Ecto neural progenitor cell (in vitro differentiated cells): ENCODE measurements around the gene RNF44.

Experiments used
- DNase-seq: peaks from one replicate; pipeline ENCODE4 v3.0.0-alpha.2; 2018; ENCODE audit warnings: low spot score

Gene RNF44

DNA sequence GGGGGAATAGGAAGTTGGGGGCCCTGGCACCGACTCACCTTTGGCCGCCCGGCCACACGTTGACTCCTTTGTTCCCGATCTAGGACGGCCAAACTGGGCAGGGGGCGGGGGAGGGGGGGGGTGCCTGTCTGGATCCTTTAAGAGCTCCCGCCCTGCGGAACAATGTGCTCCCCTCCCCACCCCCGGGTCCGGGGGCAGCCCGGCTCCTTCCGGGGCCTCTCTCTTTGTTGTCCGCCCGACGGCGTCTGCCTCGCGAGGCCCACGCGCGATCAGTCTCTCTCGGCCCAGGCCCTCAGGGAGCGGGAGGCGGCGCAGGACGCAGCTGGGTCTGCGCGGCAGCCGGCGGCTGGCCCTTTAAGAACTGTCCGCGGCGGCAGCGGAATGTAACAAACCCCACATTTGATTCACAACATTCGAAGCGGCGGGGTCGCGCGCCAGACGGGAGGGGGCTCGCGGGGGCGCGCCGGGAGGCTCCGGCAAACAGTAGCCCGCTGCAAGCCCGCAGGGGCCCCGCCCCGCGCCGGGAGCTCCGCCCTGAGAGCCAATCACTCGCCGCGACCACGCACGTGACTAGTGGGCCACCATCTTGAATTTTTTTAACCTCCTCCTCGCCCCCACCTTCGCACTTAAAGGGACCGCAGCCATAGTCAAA lies at the start of gene RNF44:
RNF44 (minus strand) TSS at position 501 of the 652 bp plus-strand sequence. CDS start 4,930 bp downstream, outside the sequence.
- DNase-seq: peak; percentile 99

DNA sequence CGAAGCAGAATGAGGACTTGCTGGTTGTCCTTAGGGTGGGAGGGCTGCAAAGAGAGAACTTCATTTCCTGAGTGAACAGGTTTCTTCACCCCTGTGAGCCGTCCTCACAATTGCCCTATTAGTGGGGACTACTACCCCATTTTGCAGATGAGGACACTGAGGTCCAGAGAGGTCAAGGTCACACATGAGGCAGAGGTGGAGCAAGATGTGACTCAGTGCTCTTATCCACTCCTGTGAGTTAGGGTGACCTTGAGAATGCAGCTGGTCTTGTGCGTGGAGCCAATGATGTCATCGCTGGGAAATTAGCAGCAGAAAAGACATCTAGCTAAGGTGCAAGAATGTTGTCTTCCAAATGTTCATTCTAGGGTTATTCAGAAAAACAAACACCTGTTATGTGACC lies 45.9 kb upstream of the RNF44 start:
- DNase-seq: no peak

DNA sequence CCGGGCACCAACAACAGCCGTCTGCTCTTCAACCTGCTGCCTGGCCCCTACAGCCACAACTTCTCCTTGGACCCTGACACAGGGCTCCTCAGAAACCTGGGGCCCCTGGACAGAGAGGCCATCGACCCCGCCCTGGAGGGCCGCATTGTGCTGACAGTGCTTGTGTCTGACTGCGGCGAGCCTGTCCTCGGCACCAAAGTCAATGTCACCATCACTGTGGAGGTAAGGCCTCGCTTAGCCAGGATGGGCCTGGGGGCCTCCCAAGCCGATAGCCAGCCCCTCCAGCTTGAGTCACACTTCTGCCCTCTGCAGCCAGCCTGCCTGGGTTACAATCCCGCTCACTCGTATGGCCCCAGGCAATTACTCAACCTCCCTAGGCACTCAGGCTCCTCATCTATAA lies 44.2 kb upstream of the RNF44 start:
- no peak for DNase-seq

DNA sequence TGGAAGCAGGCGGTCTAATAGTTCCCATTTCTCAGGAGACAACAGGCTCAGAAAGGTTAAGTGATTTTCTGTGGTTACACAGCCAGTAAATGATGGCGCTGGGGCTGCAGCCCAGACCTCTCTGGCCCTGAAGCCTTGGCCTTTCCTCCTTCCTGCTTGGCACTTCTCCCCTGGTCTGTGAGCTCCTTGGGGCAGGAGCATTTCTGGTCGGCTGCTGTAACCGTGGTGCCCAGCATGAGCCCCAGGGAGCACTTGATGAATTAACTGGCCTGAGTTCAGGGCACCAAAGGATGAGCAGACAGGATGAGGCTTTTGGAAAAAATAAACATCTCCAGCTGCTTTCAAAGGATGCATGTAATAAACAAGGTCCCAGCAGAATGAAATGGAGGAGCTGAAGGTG lies 42.1 kb upstream of the RNF44 start:
- no peak for DNase-seq

DNA sequence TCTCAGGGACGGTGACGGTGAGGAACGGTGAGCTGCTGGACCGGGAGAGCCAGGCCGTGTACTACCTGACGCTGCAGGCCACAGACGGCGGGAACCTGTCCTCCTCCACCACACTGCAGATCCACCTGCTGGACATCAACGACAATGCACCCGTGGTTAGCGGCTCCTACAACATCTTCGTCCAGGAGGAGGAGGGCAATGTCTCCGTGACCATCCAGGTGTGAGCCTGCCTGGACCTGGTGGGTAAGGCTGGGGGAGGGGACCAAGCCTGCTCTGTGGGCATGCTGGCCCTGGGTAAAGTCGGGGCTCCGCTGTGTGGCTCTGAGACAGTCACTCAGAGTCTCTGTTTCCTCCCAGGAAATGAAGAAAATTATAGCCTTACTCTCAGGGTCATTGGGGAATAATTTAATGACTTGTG lies 41.2 kb upstream of the RNF44 start:
- peak; percentile 75 for DNase-seq

DNA sequence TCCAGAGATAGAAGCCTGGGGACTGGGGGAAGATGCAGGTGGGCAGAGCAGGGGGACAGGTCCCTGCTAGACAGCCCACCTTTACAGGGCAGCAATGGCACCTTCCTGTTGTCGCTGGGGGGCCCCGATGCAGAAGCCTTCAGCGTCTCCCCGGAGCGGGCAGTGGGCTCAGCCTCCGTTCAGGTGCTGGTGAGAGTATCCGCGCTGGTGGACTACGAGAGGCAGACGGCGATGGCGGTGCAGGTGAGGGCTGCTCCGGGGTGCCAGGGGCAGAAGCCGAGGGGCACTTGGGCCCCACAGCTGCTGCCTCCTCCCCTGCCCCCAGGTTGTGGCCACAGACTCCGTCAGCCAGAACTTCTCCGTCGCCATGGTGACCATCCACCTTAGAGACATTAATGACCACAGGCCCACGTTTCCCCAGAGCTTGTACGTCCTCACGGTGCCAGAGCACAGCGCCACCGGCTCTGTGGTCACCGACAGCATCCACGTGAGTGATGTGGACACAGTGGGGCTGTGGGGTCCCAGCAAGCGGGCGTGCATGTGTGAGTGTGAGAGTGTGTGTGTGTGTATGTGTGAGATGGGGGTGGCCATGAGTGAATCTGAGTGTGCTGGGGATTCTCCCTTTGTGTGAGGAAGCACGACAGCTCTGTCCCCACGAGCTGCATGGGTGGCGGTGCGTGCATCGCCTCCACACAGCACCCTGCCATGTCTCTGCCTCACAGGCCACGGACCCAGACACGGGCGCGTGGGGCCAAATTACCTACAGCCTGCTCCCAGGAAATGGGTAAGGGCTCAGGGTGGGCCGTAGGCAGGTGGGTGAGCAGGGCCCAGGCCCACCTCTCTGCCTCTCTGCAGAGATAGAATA lies 40.3 kb upstream of the RNF44 start:
- no peak for DNase-seq

DNA sequence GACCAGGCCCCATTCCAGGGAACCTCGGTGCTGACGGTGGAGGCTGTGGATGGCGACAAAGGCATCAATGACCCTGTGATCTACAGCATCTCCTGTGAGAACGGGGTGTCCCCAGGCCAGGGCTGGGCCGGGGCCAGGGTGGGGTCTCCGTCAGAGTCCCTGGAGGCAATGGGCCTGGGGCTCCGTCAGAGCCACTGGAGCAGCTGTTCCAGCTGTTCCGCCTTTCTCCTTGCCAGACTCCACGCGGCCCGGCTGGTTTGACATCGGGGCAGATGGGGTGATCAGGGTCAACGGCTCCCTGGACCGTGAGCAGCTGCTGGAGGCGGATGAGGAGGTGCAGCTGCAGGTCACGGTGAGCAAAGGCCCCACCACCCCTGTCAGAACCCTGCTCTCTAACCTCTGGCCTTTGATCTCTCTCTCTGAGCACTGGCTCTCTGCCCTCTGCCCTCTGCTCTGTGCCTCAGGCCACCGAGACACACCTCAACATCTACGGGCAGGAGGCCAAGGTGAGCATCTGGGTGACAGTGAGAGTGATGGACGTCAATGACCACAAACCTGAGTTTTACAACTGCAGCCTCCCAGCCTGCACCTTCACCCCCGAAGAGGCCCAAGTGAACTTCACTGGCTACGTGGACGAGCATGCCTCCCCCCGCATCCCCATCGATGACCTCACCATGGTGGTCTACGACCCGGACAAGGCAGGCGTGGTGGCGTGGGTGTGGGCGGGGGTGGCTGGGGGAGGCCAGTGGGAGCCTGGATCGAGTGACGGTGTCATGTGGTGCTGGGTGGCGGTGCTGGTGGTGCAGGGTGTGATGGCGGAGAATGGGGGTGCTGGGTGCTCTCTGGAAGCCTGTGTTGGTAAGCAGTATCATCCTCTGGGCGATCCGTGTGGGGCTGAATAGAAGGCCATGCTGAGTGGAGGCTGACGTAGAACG lies 38.6 kb upstream of the RNF44 start:
- DNase-seq: no peak

DNA sequence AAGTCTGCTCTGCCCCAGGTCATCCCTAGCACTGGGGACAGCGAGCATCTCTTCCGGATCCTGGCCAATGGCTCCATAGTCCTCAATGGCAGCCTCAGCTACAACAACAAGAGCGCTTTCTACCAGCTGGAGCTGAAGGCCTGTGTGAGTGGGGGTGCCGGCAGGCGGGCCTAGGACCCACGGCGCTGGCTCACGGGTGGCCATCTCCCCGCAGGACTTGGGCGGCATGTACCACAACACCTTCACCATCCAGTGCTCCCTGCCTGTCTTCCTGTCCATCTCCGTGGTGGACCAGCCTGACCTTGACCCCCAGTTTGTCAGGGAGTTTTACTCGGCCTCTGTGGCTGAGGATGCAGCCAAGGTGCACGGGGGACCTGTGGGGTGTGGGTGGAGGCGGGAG lies 37.9 kb upstream of the RNF44 start:
- no peak for DNase-seq

DNA sequence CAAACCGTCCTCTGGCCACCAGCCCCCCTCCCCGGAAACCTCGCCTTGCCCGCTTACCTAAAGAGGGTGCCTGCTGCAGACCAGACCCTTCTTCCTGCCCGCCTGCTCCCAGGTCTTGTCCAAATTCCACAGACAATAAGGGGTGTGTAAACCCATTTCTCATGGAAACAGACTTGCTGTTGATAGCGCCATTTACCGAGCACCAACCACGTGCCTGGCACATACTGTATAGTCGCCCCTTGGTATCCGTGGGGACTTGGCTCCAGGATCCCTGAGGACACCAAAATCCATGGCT lies 37.0 kb upstream of the RNF44 start:
- no peak for DNase-seq

DNA sequence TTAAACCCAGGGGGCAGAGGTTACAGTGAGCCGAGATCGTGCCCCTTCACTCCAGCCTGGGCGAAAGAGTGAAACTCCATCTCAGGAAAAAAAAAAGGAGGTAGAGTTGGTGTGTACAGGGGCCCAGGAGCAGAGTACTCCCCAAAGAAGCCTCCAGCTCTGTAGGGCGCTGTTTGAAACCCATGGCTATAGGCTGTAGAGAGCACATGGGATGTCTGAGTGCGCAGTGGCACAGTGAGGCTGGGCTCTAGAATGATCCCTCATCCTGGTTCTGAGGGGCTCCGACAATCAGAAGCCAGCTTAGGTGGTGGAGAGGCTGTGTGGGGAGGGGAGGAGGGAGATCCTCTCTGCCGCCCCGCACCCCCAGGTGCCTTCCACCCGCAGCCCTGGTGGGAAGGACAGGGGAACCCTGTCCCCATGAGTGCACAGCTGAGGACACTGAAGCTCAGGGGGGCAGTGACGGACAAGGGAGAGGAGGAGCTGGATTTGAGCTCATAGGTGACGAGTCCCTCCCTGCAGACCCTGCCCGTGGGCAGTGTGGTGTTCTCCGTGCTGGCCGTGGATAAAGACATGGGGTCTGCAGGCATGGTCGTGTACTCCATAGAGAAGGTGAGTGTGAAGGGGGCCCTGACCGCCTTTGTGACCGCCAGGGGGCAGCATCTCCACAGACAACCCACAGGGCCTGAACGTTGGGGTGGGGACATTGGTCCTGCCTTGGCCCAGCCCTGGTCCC lies 36.5 kb upstream of the RNF44 start:
- peak; percentile 84 for DNase-seq

DNA sequence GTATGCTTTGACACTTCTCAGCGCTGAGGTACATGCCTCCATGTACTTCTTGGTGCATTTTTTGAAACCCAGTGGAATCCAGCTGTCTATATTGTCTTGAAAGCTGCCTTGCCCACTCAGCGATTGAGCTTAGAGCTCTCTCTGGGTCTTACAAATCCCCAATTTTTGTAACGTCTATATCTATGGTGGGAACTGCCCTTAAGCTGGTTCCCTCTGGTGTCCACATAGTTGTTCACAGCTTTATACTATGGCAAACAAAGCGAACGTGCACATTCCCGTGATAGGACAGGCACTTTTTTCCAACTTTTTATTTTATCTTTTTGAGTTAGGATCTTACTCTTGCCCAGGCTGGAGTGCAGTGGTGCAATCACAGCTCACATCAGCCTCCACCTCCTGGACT lies 32.8 kb upstream of the RNF44 start:
- no peak for DNase-seq

DNA sequence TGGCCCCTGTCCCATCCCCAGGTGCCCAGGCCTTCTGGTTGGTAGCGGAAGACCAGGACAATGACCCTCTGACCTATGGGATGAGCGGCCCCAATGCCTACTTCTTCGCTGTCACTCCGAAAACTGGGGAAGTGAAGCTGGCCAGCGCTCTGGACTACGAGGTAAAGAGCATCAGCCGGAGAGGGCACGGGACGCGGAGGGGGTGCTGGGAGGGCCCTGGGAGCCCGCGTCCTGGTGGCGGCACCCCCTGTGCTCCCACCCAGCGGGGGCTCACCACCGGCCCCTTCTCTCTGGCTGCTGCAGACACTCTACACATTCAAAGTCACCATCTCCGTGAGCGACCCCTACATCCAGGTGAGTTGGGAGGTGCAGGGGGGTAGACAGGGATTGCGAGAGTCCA lies 31.5 kb upstream of the RNF44 start:
- no peak for DNase-seq

DNA sequence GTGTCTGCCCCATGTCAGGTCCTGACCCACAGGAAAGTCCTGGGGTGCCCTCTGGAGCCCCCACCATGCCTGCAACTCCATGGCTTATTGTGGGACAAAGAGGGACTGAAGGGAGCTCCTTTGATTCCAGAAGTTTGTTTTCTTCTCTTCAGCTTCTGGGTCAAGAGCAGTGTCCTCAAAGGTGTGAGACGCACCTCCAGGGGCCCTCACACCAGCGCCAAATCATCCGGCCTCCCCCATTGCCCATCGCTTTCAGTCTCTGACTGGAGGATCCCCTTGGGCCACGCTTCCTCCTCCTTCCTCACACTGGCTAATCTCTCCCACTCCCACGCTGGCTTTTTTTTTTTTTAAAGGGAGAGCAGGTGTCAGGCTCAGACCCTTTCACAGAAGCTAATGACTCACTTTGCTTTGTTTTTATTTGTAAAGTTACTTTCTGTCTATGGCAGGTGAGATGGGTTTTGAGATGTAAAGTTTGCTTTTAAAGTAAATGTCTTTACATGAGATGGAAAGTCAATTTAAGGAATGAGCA lies 28.6 kb upstream of the RNF44 start:
- DNase-seq: no peak

DNA sequence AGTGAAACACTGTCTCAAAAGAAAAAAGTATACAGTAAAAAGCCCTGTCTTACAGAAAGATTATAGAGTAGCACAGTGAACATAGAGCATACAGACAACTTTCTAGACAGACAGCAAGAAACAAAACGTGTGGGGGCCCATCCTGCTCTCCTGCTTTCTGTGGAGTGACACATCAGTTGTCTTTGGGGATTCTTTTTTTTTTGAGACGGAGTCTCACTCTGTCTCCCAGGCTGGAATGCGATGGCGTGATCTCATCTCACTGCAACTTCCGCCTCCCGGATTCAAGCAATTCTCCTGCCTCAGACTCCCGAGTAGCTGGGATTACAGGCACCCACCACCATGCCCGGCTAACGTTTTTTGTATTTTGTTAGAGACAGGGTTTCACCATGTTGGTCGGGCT lies 26.8 kb upstream of the RNF44 start:
- no peak for DNase-seq

DNA sequence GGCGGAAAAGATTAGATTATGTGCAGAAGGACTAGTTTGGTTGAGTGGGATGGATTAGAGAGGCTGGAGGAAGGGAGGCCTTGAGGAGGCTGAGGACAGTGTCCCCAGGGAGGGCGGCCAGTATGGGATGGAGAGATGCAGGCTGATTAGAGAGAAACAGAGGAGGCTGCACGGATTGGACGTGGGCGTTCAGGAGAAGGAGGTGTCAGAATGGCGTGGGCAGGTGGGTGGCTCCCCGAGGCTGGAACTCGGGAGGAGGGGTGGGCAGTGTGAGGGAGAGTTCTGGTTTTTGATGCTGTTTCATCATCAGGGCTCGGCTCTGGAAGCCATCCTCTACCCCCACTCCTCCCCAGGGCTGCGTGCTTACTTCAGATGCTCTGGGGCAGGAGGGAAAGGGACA lies 25.0 kb upstream of the RNF44 start:
- DNase-seq: no peak

DNA sequence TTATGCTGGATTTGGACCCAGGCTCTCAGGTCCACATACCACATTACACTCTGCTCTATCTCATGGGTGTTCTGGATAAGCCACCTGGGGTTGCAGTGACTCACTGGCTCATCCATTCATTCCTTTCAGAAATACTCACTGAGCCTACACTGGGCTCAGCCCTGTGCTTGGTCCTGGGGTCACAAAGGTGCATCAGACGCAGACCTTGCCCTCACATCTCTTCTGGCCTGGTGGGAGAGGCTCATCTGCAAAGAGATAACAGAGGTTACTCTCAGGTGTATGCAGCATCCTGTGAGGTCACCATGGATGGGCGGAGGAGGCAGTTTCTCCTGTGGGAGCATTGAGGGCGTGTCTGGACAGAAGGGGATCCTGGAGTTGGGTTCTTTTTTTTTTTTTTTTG lies 24.1 kb upstream of the RNF44 start:
- DNase-seq: no peak

DNA sequence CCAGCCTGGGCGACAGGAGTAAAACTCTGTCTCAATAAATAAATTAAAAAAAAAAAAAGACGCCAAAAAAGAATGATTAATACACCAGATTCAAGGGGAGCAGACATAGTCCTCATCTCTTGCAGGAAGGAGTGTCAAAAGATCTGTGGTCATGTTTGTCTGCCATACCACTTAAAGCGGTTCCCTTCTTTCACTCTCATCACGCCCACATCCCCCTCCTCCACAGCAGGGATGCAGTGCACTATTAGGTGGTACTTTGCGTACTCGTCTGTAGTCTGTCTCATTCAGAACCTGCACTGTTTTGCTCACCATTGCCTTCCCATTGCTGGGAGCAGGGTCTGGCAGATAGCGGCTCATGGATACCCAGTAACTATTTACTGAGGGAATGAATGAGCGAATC lies 23.2 kb upstream of the RNF44 start:
- no peak for DNase-seq

DNA sequence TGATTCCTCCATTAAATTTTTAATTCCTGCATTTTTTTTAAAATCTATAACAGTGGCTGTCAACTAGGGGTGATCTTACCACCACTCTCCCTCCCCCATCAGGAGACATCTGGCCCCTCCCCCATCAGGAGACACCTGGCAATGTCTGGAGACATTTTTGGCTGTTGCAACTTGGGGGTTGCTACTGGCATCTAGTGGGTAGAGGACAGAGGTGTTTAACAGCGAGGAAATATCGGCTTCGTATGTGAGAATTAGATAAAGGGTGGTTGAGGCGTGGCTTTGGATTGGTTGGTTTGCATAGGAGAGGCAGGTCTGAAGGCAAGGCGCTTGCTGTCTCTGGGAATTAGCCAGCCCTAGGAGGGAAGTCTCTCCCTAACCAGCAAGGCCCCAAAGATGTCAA lies 22.5 kb upstream of the RNF44 start:
- DNase-seq: no peak

DNA sequence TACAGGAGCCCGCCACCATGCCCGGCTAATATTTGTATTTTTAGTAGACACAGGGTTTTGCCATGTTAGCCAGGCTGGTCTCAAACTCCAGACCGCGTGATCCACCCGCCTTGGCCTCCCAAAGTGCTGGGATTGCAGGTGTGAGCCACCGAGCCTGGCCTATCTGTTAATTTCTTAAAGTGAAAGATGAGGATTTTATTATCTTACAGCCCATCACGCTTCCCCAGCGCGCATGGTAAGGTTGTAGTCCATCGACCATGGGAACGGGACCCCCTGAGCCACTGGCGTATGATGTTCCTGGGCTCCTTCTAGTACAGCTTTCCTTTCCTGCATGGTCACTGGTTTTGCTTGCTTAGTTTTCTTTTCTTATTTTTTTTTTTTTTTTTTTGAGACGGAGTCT lies 20.6 kb upstream of the RNF44 start:
- DNase-seq: no peak

DNA sequence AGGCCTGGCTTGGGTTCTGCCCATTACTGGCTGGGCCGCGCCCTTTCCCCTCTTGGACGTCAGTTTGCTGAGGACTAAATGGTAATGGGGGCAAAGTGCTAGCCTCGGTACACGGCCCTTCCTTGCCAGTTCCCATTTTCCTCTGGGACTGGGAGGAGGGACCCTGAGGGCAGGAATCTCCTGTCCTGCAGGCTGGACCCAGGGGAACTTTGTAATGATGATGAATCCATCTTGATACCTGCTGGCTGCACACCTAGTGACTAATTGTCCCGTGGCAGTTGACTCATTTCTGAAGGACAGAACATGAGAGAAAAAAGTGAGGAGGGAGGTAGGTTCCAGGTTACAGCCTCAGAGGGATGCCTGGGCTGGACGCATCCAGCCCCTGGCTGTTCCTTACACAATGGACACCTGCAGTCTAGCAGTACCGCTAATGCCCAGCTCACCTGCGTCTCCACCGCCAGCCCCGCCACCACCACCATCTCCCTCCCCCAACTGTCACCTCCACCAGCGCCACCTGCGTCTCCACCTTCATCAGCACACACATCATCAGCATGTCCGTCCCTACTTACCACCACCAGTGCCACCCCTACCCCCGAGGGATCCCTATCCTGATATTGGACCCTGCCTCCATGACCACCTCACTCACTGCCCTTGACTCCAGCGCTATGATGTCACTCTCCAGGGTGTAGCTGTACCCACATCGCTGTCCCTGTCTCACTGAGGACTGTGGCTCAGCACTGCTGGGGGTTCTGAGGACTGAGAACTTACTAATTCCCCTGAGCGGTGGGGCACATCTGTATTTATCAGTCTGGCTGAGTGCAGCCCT lies 16.3 kb upstream of the RNF44 start:
- no peak for DNase-seq

DNA sequence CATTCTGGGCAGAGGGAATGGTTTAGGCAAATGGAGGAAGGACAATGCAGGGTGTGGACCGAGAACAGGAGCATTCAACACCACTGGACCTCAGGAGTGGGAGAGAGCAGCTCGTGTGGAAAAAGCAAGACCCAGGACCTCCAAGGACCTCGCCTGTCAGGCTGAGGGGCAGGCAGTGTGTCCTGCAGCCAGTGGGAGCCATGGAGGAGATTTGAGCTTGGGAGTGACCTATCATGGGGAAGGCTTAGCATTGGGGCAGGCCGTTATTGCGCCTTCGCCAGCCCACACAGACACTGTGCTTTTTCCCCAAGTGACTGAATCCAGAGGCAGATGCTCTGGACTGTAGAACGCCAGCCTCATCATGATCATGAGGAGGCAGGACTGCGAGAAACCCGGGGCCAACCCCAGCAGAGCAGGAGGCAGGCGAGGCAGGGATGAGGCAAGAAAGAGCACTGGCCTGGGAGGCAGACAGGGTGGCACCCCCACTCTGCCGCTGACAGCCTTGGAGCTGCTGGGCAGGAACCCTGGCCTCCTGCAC lies 15.2 kb upstream of the RNF44 start:
- DNase-seq: no peak
